K562 (cell line): ENCODE data around the gene PILRA. TPM values are rescaled to one million over a fixed set of nuclear protein-coding genes. Genes with fewer than 3 reads are reported as not detected.

Experiments
- MTA2 ChIP-seq: fragments of 450-650 bp; IDR thresholded peaks from 2 replicates; pipeline ENCODE4 v1.6.1; 2016; ENCODE audit warnings: low read depth
- RHOXF2B ChIP-seq: fragments of 250-450 bp; sonication (Bioruptor Pico); conservative IDR thresholded peaks from 2 replicates; pipeline ENCODE4 v1.5.1; 2021
- SP1 ChIP-seq: sonication (generic); formaldehyde crosslinking; IDR thresholded peaks from 2 replicates; pipeline ENCODE4 v1.8.1; 2022; ENCODE audit warnings: mild to moderate bottlenecking, missing genetic modification reagents
- SP2 ChIP-seq: IDR thresholded peaks from 2 replicates; pipeline ENCODE4 v1.6.1; 2011; ENCODE audit warnings: mild to moderate bottlenecking, low read depth, low read length, moderate library complexity; ENCODE audit not compliant: poor library complexity, severe bottlenecking; ENCODE audit errors: extremely low read depth
- ZFX ChIP-seq: sonication (generic); formaldehyde crosslinking; IDR thresholded peaks from 2 replicates; pipeline ENCODE4 v1.8.0; 2022; ENCODE audit warnings: mild to moderate bottlenecking, missing genetic modification reagents, moderate library complexity
- ZNF224 ChIP-seq: sonication (generic); formaldehyde crosslinking; IDR thresholded peaks from 2 replicates; pipeline ENCODE4 v1.8.0; 2022; ENCODE audit warnings: mild to moderate bottlenecking, missing genetic modification reagents
- ZNF354B ChIP-seq: fragments of 250-450 bp; sonication (Bioruptor Pico); IDR thresholded peaks from 2 replicates; pipeline ENCODE4 v1.4.0; 2020
- polyA plus RNA-seq, 8 experiments: library from polyadenylated mRNA; depleted of rRNA in 4 of 8; stranded (reverse) in 5 of 8; unstranded in 3 of 8; fragments of >200 nt; fragmentation: Nextera tagmentation in 2 of 8; fragmentation: Illumina TruSeq in 1 of 8; extraction: Ambion mirVana in 2 of 8; extraction: Trizol in 1 of 8; gene quantifications; 2 replicates each; pipeline versions ENCODE4 v1.2.1 to v1.2.3, GENCODE V29; 2011 to 2014; ENCODE audit warnings: inconsistent platforms in 1 of 8, missing spikeins in 1 of 8
- total RNA-seq, 7 experiments: library from RNA; depleted of rRNA in 6 of 7; stranded (reverse); fragments of >200 nt in 6 of 7; fragmentation: Illumina TruSeq in 2 of 7; extraction: Trizol in 2 of 7; gene quantifications; 2 replicates each; pipeline versions ENCODE4 v1.2.1 to v1.2.3, GENCODE V29; 2011 to 2021; ENCODE audit warnings: low replicate concordance in 1 of 7
- TF ChIP-seq, protein P1 (sequence below): fragments of 250-450 bp; sonication (Bioruptor Pico); IDR thresholded peaks from 2 replicates; pipeline ENCODE4 v1.9.0; 2021; ENCODE audit warnings: mild to moderate bottlenecking, inconsistent platforms
- TF ChIP-seq, protein P2 (sequence below): fragments of 450-650 bp; IDR thresholded peaks from 2 replicates; pipeline ENCODE4 v1.6.1; 2017; ENCODE audit warnings: antibody characterized with exemption, mild to moderate bottlenecking
- TF ChIP-seq, protein P3 (sequence below): sonication (generic); formaldehyde crosslinking; IDR thresholded peaks from 2 replicates; pipeline ENCODE4 v1.8.1; 2023; ENCODE audit warnings: mild to moderate bottlenecking, missing genetic modification reagents
- TF ChIP-seq, protein P4 (sequence below): fragments of 200-800 bp; sonication (Bioruptor generic); IDR thresholded peaks from 2 replicates; pipeline ENCODE4 v1.6.1; 2017; ENCODE audit warnings: missing genetic modification characterization, missing compliant biosample characterization
- TF ChIP-seq, protein P5 (sequence below): sonication (generic); formaldehyde crosslinking; IDR thresholded peaks from 2 replicates; pipeline ENCODE4 v1.8.0; 2022; ENCODE audit warnings: mild to moderate bottlenecking, missing genetic modification reagents

PILRA gene
- total and polyA plus RNA-seq, 9 of the 15 experiments (the other 6 are each of a cell fraction or from before 2014, with no cell fraction given), result 0.13 to 1.8 (median 0.62) TPM

DNA sequence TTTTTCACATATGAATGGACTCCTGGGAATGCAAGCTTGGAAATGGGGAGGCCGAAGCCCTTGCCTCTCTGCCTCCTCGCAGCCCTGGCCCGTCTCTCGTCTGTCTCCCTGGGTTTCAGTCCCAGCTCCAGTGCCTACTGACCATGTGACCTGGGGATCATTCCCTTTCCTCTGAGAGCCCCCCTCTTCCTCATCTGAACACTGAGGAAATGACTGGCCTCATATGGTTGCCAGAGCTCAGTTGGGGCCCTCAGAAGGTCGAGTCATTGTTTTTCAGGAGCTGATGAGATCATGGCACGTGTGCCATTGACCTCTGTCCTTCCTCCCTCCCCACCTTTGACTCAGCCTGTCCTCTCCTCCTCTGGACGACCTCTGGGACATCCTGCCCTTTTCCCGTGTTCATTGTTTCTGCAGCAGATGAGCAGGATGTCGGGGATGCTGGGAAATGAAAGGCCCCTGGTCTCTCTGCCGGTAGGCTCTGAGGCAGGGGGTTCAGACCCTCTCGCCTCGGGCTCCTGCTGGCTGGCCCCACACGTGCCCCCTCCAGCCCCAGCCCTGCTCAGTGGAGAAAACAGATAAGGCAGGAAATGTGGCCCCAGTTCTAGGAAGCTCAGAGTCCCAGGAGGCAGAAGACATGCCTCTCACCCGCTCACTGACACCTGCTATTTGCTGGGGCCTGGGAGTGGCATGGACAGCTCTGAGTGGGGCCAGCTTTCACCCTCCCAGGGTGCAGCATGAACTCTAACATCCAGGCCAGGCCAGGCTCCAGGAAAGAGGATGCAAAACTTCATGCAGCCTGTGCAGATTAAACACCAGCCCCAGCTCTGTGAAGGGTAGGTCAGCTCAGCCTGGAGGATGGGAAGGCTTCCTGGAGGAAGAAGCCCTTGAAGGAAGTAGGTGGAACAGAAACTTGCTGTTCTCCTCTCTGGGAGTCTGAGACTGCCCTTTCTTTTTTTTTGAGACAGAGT, 71.3 kb downstream of the PILRA start (continued):
- TF ChIP-seq, protein P1, sequence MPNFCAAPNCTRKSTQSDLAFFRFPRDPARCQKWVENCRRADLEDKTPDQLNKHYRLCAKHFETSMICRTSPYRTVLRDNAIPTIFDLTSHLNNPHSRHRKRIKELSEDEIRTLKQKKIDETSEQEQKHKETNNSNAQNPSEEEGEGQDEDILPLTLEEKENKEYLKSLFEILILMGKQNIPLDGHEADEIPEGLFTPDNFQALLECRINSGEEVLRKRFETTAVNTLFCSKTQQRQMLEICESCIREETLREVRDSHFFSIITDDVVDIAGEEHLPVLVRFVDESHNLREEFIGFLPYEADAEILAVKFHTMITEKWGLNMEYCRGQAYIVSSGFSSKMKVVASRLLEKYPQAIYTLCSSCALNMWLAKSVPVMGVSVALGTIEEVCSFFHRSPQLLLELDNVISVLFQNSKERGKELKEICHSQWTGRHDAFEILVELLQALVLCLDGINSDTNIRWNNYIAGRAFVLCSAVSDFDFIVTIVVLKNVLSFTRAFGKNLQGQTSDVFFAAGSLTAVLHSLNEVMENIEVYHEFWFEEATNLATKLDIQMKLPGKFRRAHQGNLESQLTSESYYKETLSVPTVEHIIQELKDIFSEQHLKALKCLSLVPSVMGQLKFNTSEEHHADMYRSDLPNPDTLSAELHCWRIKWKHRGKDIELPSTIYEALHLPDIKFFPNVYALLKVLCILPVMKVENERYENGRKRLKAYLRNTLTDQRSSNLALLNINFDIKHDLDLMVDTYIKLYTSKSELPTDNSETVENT (CRISPR knock-in tag), result peak; percentile 17; the same call in 1 of the 2 replicates
- TF ChIP-seq SP1 (CRISPR knock-in tag) (no peak; the same call in 1 of the 2 replicates), RHOXF2B (CRISPR knock-in tag) (no peak), MTA2 (0 out of 2 replicates have a peak, but pooled peaks have one; percentile 44), SP2 (no peak), ZNF224 (CRISPR knock-in tag) (no peak), ZNF354B (CRISPR knock-in tag) (no peak), ZFX (peak; percentile 71)
- TF ChIP-seq, protein P2, sequence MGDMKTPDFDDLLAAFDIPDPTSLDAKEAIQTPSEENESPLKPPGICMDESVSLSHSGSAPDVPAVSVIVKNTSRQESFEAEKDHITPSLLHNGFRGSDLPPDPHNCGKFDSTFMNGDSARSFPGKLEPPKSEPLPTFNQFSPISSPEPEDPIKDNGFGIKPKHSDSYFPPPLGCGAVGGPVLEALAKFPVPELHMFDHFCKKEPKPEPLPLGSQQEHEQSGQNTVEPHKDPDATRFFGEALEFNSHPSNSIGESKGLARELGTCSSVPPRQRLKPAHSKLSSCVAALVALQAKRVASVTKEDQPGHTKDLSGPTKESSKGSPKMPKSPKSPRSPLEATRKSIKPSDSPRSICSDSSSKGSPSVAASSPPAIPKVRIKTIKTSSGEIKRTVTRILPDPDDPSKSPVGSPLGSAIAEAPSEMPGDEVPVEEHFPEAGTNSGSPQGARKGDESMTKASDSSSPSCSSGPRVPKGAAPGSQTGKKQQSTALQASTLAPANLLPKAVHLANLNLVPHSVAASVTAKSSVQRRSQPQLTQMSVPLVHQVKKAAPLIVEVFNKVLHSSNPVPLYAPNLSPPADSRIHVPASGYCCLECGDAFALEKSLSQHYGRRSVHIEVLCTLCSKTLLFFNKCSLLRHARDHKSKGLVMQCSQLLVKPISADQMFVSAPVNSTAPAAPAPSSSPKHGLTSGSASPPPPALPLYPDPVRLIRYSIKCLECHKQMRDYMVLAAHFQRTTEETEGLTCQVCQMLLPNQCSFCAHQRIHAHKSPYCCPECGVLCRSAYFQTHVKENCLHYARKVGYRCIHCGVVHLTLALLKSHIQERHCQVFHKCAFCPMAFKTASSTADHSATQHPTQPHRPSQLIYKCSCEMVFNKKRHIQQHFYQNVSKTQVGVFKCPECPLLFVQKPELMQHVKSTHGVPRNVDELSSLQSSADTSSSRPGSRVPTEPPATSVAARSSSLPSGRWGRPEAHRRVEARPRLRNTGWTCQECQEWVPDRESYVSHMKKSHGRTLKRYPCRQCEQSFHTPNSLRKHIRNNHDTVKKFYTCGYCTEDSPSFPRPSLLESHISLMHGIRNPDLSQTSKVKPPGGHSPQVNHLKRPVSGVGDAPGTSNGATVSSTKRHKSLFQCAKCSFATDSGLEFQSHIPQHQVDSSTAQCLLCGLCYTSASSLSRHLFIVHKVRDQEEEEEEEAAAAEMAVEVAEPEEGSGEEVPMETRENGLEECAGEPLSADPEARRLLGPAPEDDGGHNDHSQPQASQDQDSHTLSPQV, result peak; percentile 99
- TF ChIP-seq, protein P3, sequence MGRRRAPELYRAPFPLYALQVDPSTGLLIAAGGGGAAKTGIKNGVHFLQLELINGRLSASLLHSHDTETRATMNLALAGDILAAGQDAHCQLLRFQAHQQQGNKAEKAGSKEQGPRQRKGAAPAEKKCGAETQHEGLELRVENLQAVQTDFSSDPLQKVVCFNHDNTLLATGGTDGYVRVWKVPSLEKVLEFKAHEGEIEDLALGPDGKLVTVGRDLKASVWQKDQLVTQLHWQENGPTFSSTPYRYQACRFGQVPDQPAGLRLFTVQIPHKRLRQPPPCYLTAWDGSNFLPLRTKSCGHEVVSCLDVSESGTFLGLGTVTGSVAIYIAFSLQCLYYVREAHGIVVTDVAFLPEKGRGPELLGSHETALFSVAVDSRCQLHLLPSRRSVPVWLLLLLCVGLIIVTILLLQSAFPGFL (CRISPR knock-in tag), result no peak
- TF ChIP-seq, protein P4, sequence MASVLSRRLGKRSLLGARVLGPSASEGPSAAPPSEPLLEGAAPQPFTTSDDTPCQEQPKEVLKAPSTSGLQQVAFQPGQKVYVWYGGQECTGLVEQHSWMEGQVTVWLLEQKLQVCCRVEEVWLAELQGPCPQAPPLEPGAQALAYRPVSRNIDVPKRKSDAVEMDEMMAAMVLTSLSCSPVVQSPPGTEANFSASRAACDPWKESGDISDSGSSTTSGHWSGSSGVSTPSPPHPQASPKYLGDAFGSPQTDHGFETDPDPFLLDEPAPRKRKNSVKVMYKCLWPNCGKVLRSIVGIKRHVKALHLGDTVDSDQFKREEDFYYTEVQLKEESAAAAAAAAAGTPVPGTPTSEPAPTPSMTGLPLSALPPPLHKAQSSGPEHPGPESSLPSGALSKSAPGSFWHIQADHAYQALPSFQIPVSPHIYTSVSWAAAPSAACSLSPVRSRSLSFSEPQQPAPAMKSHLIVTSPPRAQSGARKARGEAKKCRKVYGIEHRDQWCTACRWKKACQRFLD (CRISPR knock-in tag), result peak; percentile 90
- TF ChIP-seq, protein P5, sequence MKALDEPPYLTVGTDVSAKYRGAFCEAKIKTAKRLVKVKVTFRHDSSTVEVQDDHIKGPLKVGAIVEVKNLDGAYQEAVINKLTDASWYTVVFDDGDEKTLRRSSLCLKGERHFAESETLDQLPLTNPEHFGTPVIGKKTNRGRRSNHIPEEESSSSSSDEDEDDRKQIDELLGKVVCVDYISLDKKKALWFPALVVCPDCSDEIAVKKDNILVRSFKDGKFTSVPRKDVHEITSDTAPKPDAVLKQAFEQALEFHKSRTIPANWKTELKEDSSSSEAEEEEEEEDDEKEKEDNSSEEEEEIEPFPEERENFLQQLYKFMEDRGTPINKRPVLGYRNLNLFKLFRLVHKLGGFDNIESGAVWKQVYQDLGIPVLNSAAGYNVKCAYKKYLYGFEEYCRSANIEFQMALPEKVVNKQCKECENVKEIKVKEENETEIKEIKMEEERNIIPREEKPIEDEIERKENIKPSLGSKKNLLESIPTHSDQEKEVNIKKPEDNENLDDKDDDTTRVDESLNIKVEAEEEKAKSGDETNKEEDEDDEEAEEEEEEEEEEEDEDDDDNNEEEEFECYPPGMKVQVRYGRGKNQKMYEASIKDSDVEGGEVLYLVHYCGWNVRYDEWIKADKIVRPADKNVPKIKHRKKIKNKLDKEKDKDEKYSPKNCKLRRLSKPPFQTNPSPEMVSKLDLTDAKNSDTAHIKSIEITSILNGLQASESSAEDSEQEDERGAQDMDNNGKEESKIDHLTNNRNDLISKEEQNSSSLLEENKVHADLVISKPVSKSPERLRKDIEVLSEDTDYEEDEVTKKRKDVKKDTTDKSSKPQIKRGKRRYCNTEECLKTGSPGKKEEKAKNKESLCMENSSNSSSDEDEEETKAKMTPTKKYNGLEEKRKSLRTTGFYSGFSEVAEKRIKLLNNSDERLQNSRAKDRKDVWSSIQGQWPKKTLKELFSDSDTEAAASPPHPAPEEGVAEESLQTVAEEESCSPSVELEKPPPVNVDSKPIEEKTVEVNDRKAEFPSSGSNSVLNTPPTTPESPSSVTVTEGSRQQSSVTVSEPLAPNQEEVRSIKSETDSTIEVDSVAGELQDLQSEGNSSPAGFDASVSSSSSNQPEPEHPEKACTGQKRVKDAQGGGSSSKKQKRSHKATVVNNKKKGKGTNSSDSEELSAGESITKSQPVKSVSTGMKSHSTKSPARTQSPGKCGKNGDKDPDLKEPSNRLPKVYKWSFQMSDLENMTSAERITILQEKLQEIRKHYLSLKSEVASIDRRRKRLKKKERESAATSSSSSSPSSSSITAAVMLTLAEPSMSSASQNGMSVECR, result no peak
